ENCODE results near the gene LAMA3.

The LAMA3 gene

DNA sequence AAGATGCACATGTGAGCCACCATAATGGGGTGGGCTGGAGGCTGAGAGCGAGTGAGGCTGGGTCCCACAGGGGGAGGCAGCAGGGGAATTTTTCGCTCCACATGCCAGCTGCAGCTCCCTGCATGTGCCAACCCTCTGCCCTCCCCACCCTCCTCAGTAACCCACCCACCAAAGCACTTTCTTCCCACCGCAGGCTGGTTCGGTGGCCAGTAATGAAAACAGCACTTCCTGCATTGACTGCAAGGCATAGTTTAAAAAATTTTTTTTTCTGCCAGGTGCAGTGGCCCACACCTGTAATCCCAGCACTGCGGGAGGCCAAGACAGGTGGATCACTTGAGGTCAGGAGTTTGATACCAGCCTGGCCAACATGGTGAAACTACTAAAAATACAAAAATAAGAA lies 177.8 kb downstream of the LAMA3 start:
- Histone ChIP-seq H3K4me3 (ENCODE audit: low read length in 2 of 2) (no peak overlapping the region), H3K4me1 (ENCODE audit: control insufficient read depth in 2 of 2, insufficient read depth in 2 of 2, low read length in 2 of 2) (peaks cover 9 to 13% of the 10 kb centered on the region in 2 donors), H3K27ac (ENCODE audit: low read depth in 2 of 2, low read length in 2 of 2) (no peak overlapping the region), H3K9ac (ENCODE audit: low read depth in 1 of 2, low read length in 2 of 2) (no peak overlapping the region), H3K9me3 (ENCODE audit: control insufficient read depth in 2 of 2, low read length in 2 of 2) (no peaks in the 10 kb centered on the region), H3K27me3 (ENCODE audit: control insufficient read depth in 2 of 2, insufficient read depth in 2 of 2, low read length in 2 of 2) (no peaks in the 10 kb centered on the region), H3K36me3 (ENCODE audit: control insufficient read depth in 2 of 2, insufficient read depth in 2 of 2, low read length in 2 of 2) (no peaks in the 10 kb centered on the region)

DNA sequence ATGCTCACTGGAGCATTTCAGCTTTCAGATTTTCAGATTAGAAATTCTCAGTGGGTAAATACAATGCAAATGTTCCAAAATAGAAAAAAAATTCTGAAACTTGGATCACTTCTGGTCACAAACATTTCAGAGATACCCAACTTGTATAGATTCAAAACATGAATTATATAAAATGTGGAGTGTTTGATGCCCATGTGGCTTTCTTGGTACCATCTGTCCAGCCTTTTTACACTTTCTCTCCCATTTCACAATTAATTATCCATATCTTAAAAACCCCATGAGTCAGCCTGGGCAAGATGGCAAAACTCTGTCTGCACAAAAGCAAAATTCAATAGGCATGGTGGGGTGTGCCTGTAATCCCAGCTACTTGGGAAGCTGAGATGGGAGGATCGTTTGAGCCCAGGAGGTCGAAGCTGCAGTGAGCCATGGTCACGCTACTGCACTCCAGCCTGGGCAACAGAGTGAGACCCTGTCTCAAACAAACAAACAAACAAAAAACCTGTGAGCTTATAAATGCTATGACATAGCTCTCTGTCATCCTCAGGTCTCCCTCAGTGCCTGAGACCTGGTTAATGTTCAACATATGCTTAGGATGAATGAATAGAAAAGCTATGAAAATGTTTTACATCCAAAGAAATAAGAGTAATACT lies 179.0 kb downstream of the LAMA3 start:
- Histone ChIP-seq H3K9ac (ENCODE audit: low read depth in 1 of 2, low read length in 2 of 2) (no peak overlapping the region), H3K4me3 (ENCODE audit: low read length in 2 of 2) (no peak overlapping the region), H3K36me3 (ENCODE audit: control insufficient read depth in 2 of 2, insufficient read depth in 2 of 2, low read length in 2 of 2) (no peaks in the 10 kb centered on the region), H3K27ac (ENCODE audit: low read depth in 2 of 2, low read length in 2 of 2) (no peak overlapping the region), H3K9me3 (ENCODE audit: control insufficient read depth in 2 of 2, low read length in 2 of 2) (no peaks in the 10 kb centered on the region), H3K27me3 (ENCODE audit: control insufficient read depth in 2 of 2, insufficient read depth in 2 of 2, low read length in 2 of 2) (no peaks in the 10 kb centered on the region), H3K4me1 (ENCODE audit: control insufficient read depth in 2 of 2, insufficient read depth in 2 of 2, low read length in 2 of 2) (peaks cover 15 to 23% of the 10 kb centered on the region in 2 donors)

DNA sequence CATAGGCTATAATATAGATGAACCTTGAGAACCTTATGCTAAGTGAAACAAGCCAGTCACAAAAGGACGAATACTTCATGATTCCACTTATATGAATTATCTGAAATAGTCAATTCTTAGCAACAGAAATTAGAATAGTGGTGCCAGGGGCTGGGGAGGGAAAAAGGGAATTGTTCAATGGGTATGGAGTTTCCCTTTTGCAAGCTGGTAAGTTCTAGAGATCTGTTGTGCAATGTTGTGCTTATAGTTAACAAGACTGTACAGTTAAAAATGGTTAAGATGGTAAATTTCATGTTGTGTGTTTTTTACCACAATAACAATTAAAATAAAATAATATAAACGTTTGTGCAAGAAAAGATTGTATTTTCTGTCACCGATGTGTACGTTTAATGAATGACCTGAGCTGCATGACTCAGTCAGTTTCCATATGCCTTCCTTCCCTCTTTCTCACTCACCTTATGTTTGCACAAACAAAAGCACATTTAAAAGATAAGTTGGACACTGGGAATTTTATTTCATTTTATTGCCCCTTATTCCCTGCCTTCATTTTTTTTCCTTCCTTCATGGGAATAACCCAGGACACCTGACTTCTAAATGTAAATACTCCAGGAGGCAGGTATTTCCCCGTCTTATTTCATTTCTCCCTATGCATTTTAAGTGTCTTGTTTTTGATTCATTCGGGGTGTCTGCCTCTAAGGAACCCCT lies 181.6 kb downstream of the LAMA3 start:
- Histone ChIP-seq H3K27me3 (ENCODE audit: control insufficient read depth in 2 of 2, insufficient read depth in 2 of 2, low read length in 2 of 2) (no peaks in the 10 kb centered on the region), H3K9ac (ENCODE audit: low read depth in 1 of 2, low read length in 2 of 2) (peak overlapping the region; percentile 35 to 41), H3K9me3 (ENCODE audit: control insufficient read depth in 2 of 2, low read length in 2 of 2) (no peaks in the 10 kb centered on the region), H3K36me3 (ENCODE audit: control insufficient read depth in 2 of 2, insufficient read depth in 2 of 2, low read length in 2 of 2) (no peaks in the 10 kb centered on the region), H3K27ac (ENCODE audit: low read depth in 2 of 2, low read length in 2 of 2) (peak overlapping the region; percentile 82 to 86), H3K4me3 (ENCODE audit: low read length in 2 of 2) (peak overlapping the region; percentile 42 to 51), H3K4me1 (ENCODE audit: control insufficient read depth in 2 of 2, insufficient read depth in 2 of 2, low read length in 2 of 2) (peaks cover 15 to 23% of the 10 kb centered on the region in 2 donors)

DNA sequence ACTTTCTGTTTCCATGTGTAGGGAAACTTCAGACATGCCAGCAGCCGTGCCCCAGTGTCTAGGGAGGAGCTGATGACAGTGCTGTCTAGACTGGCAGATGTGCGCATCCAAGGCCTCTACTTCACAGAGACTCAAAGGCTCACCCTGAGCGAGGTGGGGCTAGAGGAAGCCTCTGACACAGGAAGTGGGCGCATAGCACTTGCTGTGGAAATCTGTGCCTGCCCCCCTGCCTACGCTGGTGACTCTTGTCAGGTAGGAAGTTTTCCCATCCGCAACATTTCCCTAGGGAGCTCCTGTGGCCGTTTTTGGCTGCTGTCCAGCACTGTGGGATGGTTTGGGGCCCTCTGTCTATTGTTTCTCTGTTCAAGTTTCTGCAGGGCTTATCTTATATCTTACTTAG lies 182.2 kb downstream of the LAMA3 start:
- H3K27ac ChIP-seq (ENCODE audit: low read depth in 2 of 2, low read length in 2 of 2), result peak overlapping the region; percentile 82 to 86

DNA sequence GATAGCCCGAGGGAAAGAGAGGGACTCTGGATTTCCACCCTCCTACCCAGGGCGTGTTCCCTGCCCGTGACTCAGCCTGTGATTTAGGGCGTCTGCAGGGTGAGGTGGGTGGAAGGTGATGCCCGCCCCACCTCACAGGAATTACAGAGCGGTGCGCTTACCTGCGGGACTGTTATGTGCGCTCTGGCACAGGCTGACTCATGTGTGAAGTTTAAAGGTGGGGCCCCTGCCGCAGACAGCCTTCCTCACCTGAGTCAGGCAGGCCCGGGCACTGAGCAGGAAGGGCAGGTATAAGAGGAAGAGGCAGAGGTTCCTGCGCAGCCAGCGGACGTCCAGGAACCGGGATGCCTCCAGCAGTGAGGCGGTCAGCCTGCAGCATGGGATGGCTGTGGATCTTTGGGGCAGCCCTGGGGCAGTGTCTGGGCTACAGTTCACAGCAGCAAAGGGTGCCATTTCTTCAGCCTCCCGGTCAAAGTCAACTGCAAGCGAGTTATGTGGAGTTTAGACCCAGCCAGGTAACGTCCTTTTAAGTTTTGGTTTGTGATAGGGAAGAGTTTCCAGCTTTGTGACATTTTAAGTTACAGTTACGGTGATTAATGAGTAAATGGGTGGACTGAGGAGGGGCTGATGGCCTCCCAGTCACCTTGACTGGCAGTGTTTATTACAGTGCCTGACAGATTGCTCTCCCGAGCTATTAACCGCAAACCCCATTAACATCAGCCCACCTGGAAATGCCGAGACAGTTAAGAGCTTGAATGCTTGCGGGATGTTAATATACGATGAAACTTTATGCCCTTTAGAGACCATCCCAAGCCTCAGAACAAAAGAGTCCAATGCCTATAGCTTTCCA lies 183.7 kb downstream of the LAMA3 start:
- Histone ChIP-seq H3K4me3 (ENCODE audit: low read length in 2 of 2) (peak overlapping the region; percentile 61 to 73), H3K9ac (ENCODE audit: low read depth in 1 of 2, low read length in 2 of 2) (peak overlapping the region; percentile 54 to 71)

More for the DNA sequence above, 182.2 kb downstream of the LAMA3 start:
- Histone ChIP-seq H3K27me3 (ENCODE audit: control insufficient read depth in 2 of 2, insufficient read depth in 2 of 2, low read length in 2 of 2) (no peaks in the 10 kb centered on the region), H3K4me1 (ENCODE audit: control insufficient read depth in 2 of 2, insufficient read depth in 2 of 2, low read length in 2 of 2) (peaks cover 15 to 23% of the 10 kb centered on the region in 2 donors), H3K4me3 (ENCODE audit: low read length in 2 of 2) (peak overlapping the region; percentile 42 to 51), H3K9me3 (ENCODE audit: control insufficient read depth in 2 of 2, low read length in 2 of 2) (no peaks in the 10 kb centered on the region), H3K36me3 (ENCODE audit: control insufficient read depth in 2 of 2, insufficient read depth in 2 of 2, low read length in 2 of 2) (no peaks in the 10 kb centered on the region), H3K9ac (ENCODE audit: low read depth in 1 of 2, low read length in 2 of 2) (peak overlapping the region; percentile 35 to 41)

DNA sequence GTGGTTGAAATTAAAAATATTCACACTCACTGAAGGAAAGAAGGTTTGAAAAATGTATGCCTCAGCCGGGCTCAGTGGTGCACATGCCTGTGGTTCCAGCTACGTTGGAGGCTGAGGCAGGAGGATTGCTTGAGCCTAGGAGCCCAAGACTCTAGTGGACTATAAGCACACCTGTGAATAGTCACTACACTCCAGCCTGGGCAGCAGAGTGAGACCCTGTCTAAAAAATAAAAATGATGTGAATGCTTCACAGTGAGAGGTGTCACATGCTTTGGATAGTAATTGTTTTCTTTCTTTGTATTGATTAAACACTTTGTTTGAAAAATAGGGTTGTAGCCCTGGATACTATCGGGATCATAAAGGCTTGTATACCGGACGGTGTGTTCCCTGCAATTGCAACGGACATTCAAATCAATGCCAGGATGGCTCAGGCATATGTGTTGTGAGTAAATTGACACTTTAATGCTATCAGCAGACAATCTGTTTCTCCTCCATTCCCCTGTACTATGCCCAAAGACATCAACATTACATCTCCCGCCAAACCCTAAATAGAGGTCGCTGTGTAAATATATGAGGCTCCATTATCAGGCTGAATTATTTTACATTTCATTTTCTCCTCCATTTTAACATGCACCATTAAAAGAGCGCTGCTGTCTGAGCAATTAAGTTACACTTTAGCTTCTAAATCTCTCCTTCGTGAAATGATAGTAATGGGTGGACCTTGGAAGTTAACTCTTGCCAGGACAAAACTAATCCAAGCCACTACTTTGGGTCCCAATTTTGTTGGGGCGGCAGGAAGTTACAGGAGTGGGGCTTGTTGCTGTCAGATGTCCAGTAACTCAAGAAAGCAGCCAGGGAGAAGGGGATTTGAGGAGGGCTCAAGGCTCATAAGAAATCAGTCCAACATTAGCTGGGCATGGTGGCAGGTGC lies 187.0 kb downstream of the LAMA3 start:
- peaks cover 13 to 18% of the 10 kb centered on the region in 2 donors for H3K4me1 ChIP-seq (ENCODE audit: control insufficient read depth in 2 of 2, insufficient read depth in 2 of 2, low read length in 2 of 2)
- H3K4me3 ChIP-seq (ENCODE audit: low read length in 2 of 2), result no peak overlapping the region

More for the DNA sequence above, 183.7 kb downstream of the LAMA3 start:
- Histone ChIP-seq H3K9me3 (ENCODE audit: control insufficient read depth in 2 of 2, low read length in 2 of 2) (no peaks in the 10 kb centered on the region), H3K36me3 (ENCODE audit: control insufficient read depth in 2 of 2, insufficient read depth in 2 of 2, low read length in 2 of 2) (no peaks in the 10 kb centered on the region), H3K27me3 (ENCODE audit: control insufficient read depth in 2 of 2, insufficient read depth in 2 of 2, low read length in 2 of 2) (no peaks in the 10 kb centered on the region), H3K27ac (ENCODE audit: low read depth in 2 of 2, low read length in 2 of 2) (peak overlapping the region; percentile 72 to 85), H3K4me1 (ENCODE audit: control insufficient read depth in 2 of 2, insufficient read depth in 2 of 2, low read length in 2 of 2) (peaks cover 15 to 23% of the 10 kb centered on the region in 2 donors)

DNA sequence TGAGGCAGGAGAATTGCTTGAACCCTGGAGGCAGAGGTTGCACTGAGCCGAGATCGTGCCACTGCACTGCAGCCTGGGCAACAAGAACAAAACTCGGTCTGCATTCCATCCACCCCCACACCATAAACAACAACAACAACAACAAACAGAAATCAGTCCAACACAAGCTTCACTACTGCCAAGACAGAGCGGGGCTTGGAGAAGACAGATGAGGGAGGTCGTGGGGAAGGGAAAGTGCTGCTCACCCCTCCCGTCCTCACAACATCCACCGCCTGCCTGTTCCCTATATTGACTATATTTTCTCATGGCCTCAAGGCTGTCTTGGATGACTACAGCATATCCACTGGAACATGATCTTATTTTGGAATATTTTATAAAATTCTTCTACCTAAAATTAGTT lies 187.7 kb downstream of the LAMA3 start:
- Histone ChIP-seq H3K36me3 (ENCODE audit: control insufficient read depth in 2 of 2, insufficient read depth in 2 of 2, low read length in 2 of 2) (no peaks in the 10 kb centered on the region), H3K27ac (ENCODE audit: low read depth in 2 of 2, low read length in 2 of 2) (no peak overlapping the region), H3K9me3 (ENCODE audit: control insufficient read depth in 2 of 2, low read length in 2 of 2) (no peaks in the 10 kb centered on the region), H3K27me3 (ENCODE audit: control insufficient read depth in 2 of 2, insufficient read depth in 2 of 2, low read length in 2 of 2) (no peaks in the 10 kb centered on the region), H3K4me1 (ENCODE audit: control insufficient read depth in 2 of 2, insufficient read depth in 2 of 2, low read length in 2 of 2) (peaks cover 6 to 11% of the 10 kb centered on the region in 2 donors), H3K4me3 (ENCODE audit: low read length in 2 of 2) (no peak overlapping the region), H3K9ac (ENCODE audit: low read depth in 1 of 2, low read length in 2 of 2) (no peak overlapping the region)

More for the DNA sequence above, 187.0 kb downstream of the LAMA3 start:
- Histone ChIP-seq H3K9ac (ENCODE audit: low read depth in 1 of 2, low read length in 2 of 2) (no peak overlapping the region), H3K27me3 (ENCODE audit: control insufficient read depth in 2 of 2, insufficient read depth in 2 of 2, low read length in 2 of 2) (no peaks in the 10 kb centered on the region), H3K27ac (ENCODE audit: low read depth in 2 of 2, low read length in 2 of 2) (no peak overlapping the region), H3K36me3 (ENCODE audit: control insufficient read depth in 2 of 2, insufficient read depth in 2 of 2, low read length in 2 of 2) (no peaks in the 10 kb centered on the region), H3K9me3 (ENCODE audit: control insufficient read depth in 2 of 2, low read length in 2 of 2) (no peaks in the 10 kb centered on the region)

DNA sequence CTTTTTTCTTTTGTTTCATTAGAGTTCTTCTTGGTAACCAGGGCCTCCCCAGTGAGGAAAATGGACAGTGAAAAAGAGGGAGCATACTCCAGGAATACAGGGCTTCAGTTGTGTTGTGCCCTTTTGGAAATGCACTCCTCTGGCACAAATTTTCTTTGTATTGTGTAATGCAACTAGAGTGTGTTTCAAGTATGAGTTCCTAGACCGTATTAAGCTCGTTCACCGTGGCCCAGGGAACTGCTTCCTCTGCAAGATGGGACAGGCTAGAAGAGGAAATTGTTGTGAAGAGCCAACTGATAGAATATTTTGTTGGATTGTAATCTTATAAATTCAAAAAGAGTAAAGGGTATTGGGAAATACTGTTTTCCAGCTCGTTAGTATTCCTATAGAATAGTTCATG lies 188.1 kb downstream of the LAMA3 start:
- no peak overlapping the region for H3K9ac ChIP-seq (ENCODE audit: low read depth in 1 of 2, low read length in 2 of 2)

DNA sequence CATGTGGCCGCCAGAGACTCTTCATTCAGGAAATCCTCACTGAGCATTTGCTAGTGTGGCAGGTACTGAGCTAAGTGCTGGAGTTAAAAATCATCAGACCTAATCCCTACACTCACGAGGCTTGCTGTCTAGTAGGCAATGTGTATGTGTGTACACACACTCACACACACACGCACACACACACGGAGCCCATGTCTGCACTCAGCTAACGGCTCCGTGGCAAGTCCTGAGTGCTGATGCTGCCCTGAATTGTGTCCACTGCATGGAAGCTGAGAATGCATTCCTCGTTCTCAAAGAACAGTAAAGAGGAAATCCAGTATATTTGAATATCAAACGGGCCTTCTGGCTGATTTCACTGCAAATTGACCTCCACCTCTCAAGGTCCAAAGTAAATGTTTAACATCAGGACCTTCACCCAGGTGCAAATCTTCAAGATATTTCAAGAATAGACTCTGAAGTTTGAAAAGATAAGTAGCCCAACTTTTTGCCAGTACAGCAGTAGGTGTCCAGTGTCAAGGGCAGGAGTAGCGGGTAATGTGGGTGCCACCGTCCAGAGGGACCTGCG lies 189.2 kb downstream of the LAMA3 start:
- Histone ChIP-seq H3K4me3 (ENCODE audit: low read length in 2 of 2) (no peak overlapping the region), H3K9me3 (ENCODE audit: control insufficient read depth in 2 of 2, low read length in 2 of 2) (no peaks in the 10 kb centered on the region), H3K9ac (ENCODE audit: low read depth in 1 of 2, low read length in 2 of 2) (no peak overlapping the region), H3K36me3 (ENCODE audit: control insufficient read depth in 2 of 2, insufficient read depth in 2 of 2, low read length in 2 of 2) (no peaks in the 10 kb centered on the region), H3K4me1 (ENCODE audit: control insufficient read depth in 2 of 2, insufficient read depth in 2 of 2, low read length in 2 of 2) (no peaks in the 10 kb centered on the region), H3K27me3 (ENCODE audit: control insufficient read depth in 2 of 2, insufficient read depth in 2 of 2, low read length in 2 of 2) (no peaks in the 10 kb centered on the region), H3K27ac (ENCODE audit: low read depth in 2 of 2, low read length in 2 of 2) (no peak overlapping the region)

More for the DNA sequence above, 188.1 kb downstream of the LAMA3 start:
- Histone ChIP-seq H3K4me1 (ENCODE audit: control insufficient read depth in 2 of 2, insufficient read depth in 2 of 2, low read length in 2 of 2) (peaks cover 2 to 7% of the 10 kb centered on the region in 2 donors), H3K4me3 (ENCODE audit: low read length in 2 of 2) (no peak overlapping the region), H3K36me3 (ENCODE audit: control insufficient read depth in 2 of 2, insufficient read depth in 2 of 2, low read length in 2 of 2) (no peaks in the 10 kb centered on the region), H3K27ac (ENCODE audit: low read depth in 2 of 2, low read length in 2 of 2) (no peak overlapping the region), H3K9me3 (ENCODE audit: control insufficient read depth in 2 of 2, low read length in 2 of 2) (no peaks in the 10 kb centered on the region), H3K27me3 (ENCODE audit: control insufficient read depth in 2 of 2, insufficient read depth in 2 of 2, low read length in 2 of 2) (no peaks in the 10 kb centered on the region)
